NCI-H2196 treated with DMSO at 0.1 percent for 48 hours (cell line): ENCODE data around the gene TAF3.
"Not testable (repeated sequence)": the region's sequence is repeated elsewhere in the genome, so short reads cannot be mapped to it uniquely, and the experiment has no call there.

Experiments used
- DNase-seq: peaks from one replicate; lab custom pipeline; 2025; ENCODE audit not compliant: unreplicated experiment; lab: John Stamatoyannopoulos, UW

TAF3 gene

GRCh38 chr10:7810443-7810842, 7.9 kb upstream of the TAF3 start:
- no peak for DNase-seq

GRCh38 chr10:7811000-7811399, 7.3 kb upstream of the TAF3 start:
- DNase-seq = no peak

- DNase-seq = not testable (repeated sequence)
These were observed 6.6 kb upstream of the TAF3 start for GRCh38 chr10:7811743-7812142.

- no peak for DNase-seq
These were observed 4.8 kb upstream of the TAF3 start for GRCh38 chr10:7813481-7813880.

- no peak for DNase-seq
These were observed 729 bp upstream of the TAF3 start for GRCh38 chr10:7817576-7817975.

GRCh38 chr10:7817984-7818294, 366 bp upstream of the TAF3 start:
- DNase-seq = no peak

- no peak for DNase-seq
These were observed 786 bp downstream of the TAF3 start for GRCh38 chr10:7819121-7819460.

GRCh38 chr10:7824251-7824650, 5.9 kb downstream of the TAF3 start:
- DNase-seq = no peak

GRCh38 chr10:7826971-7827370, 8.7 kb downstream of the TAF3 start:
- no peak for DNase-seq

GRCh38 chr10:7829289-7829834, 11.1 kb downstream of the TAF3 start:
- no peak for DNase-seq

GRCh38 chr10:7832060-7832459, 13.8 kb downstream of the TAF3 start:
- no peak for DNase-seq

GRCh38 chr10:7833210-7833609, 14.9 kb downstream of the TAF3 start:
- no peak for DNase-seq

- DNase-seq = no peak
These were observed 16.0 kb downstream of the TAF3 start for GRCh38 chr10:7834262-7834661.

- DNase-seq = no peak
These were observed 18.3 kb downstream of the TAF3 start for GRCh38 chr10:7836571-7836970.

GRCh38 chr10:7846591-7846990, 28.3 kb downstream of the TAF3 start:
- no peak for DNase-seq

GRCh38 chr10:7853226-7853842, 35.0 kb downstream of the TAF3 start:
- DNase-seq = no peak

- no peak for DNase-seq
These were observed 35.6 kb downstream of the TAF3 start for GRCh38 chr10:7853890-7854289.

GRCh38 chr10:7855205-7855604, 36.9 kb downstream of the TAF3 start:
- DNase-seq = no peak

GRCh38 chr10:7856678-7857077, 38.4 kb downstream of the TAF3 start:
- no peak for DNase-seq

GRCh38 chr10:7857262-7857661, 39.0 kb downstream of the TAF3 start:
- DNase-seq = no peak

- DNase-seq = no peak
These were observed 43.3 kb downstream of the TAF3 start for GRCh38 chr10:7861509-7862120.

- DNase-seq = no peak
These were observed 43.8 kb downstream of the TAF3 start for GRCh38 chr10:7862121-7862514.

- no peak for DNase-seq
These were observed 47.9 kb downstream of the TAF3 start for GRCh38 chr10:7866176-7866575.
